Astrocyte (in vitro differentiated cells and primary cell): ENCODE results near the gene CCDC141. TPM values are rescaled to one million over a fixed set of nuclear protein-coding genes. Genes with fewer than 3 reads are reported as not detected.

Experiments used
- DNase-seq: peaks from one replicate; pipeline ENCODE4 v3.0.0-alpha.2; 2010; ENCODE audit warnings: low read depth
- FAIRE-seq: peaks from 2 replicates; lab custom pipeline; 2011; peaks lifted over from hg19 to GRCh38; lab: Jason Lieb, UNC
- H2AFZ ChIP-seq: 2 replicates; pipeline ENCODE4 v1.6.0; 2012; ENCODE audit warnings: low read depth, low read length, inconsistent platforms
- H3K27ac ChIP-seq: 2 replicates; pipeline ENCODE4 v1.5.1; 2011; ENCODE audit warnings: low read depth, low read length, inconsistent platforms
- H3K27me3 ChIP-seq: 2 replicates; pipeline ENCODE4 v1.6.0; 2011; ENCODE audit warnings: low read length, inconsistent platforms; ENCODE audit not compliant: insufficient read depth
- H3K36me3 ChIP-seq: 2 replicates; pipeline ENCODE4 v1.5.1; 2011; ENCODE audit warnings: low read length, inconsistent platforms; ENCODE audit not compliant: insufficient read depth
- H3K4me1 ChIP-seq: 2 replicates; pipeline ENCODE4 v1.5.1; 2011; ENCODE audit warnings: low read length, inconsistent platforms; ENCODE audit not compliant: insufficient read depth
- H3K4me2 ChIP-seq: 2 replicates; pipeline ENCODE4 v1.6.0; 2012; ENCODE audit warnings: low read length, inconsistent platforms
- H3K4me3 ChIP-seq: 2 replicates; pipeline ENCODE4 v1.5.1; 2011; ENCODE audit warnings: low read depth, mild to moderate bottlenecking, low read length, inconsistent platforms; ENCODE audit not compliant: insufficient read depth
- H3K79me2 ChIP-seq: 2 replicates; pipeline ENCODE4 v1.6.0; 2012; ENCODE audit warnings: mild to moderate bottlenecking, low read length, inconsistent platforms; ENCODE audit not compliant: insufficient read depth
- H3K9ac ChIP-seq: 2 replicates; pipeline ENCODE4 v1.6.0; 2012; ENCODE audit warnings: mild to moderate bottlenecking, low read length, inconsistent platforms
- H3K9me3 ChIP-seq: 2 replicates; pipeline ENCODE4 v1.5.1; 2012; ENCODE audit warnings: low read depth, mild to moderate bottlenecking, low read length, inconsistent platforms; ENCODE audit not compliant: insufficient read depth
- H4K20me1 ChIP-seq: 2 replicates; pipeline ENCODE4 v1.6.0; 2012; ENCODE audit warnings: low read length, inconsistent platforms; ENCODE audit not compliant: insufficient read depth
- H3K27ac Mint-ChIP-seq: one replicate; pipeline ENCODE4 v1.8.0; 2021; ENCODE audit warnings: mild to moderate bottlenecking, mixed read lengths; ENCODE audit not compliant: unreplicated experiment
- H3K27me3 Mint-ChIP-seq: one replicate; pipeline ENCODE4 v1.8.0; 2021; ENCODE audit warnings: low read depth, mixed read lengths; ENCODE audit not compliant: unreplicated experiment
- H3K36me3 Mint-ChIP-seq: one replicate; pipeline ENCODE4 v1.8.0; 2021; ENCODE audit warnings: low read depth, mixed read lengths; ENCODE audit not compliant: unreplicated experiment
- H3K4me1 Mint-ChIP-seq: one replicate; pipeline ENCODE4 v1.8.0; 2021; ENCODE audit warnings: low read depth, mixed read lengths; ENCODE audit not compliant: unreplicated experiment
- H3K4me3 Mint-ChIP-seq: one replicate; pipeline ENCODE4 v1.8.0; 2021; ENCODE audit warnings: mild to moderate bottlenecking, moderate library complexity, mixed read lengths; ENCODE audit not compliant: unreplicated experiment
- H3K9me3 Mint-ChIP-seq: one replicate; pipeline ENCODE4 v1.8.0; 2021; ENCODE audit warnings: mild to moderate bottlenecking, mixed read lengths; ENCODE audit not compliant: unreplicated experiment
- EZH2 ChIP-seq: IDR thresholded peaks from 2 replicates; pipeline ENCODE4 v1.6.1; 2012; ENCODE audit warnings: mild to moderate bottlenecking, low read length, inconsistent platforms; ENCODE audit not compliant: insufficient read depth
- total RNA-seq: library from RNA; stranded (reverse); gene quantifications from 2 replicates; pipeline ENCODE4 v1.2.1, GENCODE V29; 2021
- TF ChIP-seq, protein P1 (sequence below): IDR thresholded peaks from 2 replicates; pipeline ENCODE4 v1.5.1; 2011; ENCODE audit warnings: low read depth, mild to moderate bottlenecking, inconsistent platforms, low read length, moderate library complexity; ENCODE audit not compliant: insufficient read depth

CCDC141 gene
- total RNA-seq, 1 donor from 2014 or later = 0.18 TPM

DNA sequence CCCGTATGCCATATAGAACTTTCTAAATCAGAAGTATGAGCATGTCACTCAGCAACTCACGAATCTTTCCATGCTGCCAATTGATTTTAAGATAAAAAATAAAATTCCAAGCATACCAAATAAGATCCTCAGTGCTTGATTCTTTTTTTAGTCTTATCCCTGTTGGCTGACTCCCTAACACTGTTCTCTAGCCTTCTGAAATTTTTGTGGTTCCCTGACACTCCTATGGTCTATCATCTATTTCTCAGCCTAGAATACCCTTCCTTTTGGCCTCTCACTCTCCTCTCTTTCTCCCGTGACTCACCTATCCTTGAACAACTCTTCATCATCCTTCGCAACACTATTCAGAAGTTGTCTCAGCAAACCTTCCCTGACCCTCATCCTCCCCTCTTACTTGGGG is 50.5 kb downstream of the CCDC141 start:
- H3K27ac Mint-ChIP-seq = no peak overlapping the region
- H2AFZ ChIP-seq = no peak overlapping the region
- H3K4me1 Mint-ChIP-seq = no peaks in the 10 kb centered on the region

DNA sequence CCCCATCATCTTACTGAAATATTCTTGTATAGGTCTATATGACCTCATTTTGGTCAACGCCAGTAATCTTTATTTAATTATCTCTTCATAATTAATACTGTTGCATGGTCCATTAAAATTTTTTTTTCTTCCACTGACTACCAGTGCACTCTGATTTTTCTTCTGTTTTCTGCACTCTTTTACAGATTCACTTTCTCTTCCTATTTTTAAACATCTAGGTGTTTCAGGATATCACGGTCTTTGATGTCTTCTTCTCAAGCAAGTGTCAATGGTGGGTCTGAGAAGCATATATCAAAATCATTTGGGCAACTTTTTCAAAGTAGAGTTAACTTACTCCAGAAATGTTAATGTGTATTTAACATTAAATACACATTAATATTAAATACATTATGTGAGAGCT is 51.4 kb downstream of the CCDC141 start:
- DNase-seq = no peak
- no peak overlapping the region for H2AFZ ChIP-seq
- H3K4me1 ChIP-seq = no peaks in the 10 kb centered on the region
- no peak overlapping the region for H3K9ac ChIP-seq
- H3K9me3 Mint-ChIP-seq = peaks cover 4% of the 10 kb centered on the region
- no peak for TF ChIP-seq EZH2
- TF ChIP-seq, protein P1, sequence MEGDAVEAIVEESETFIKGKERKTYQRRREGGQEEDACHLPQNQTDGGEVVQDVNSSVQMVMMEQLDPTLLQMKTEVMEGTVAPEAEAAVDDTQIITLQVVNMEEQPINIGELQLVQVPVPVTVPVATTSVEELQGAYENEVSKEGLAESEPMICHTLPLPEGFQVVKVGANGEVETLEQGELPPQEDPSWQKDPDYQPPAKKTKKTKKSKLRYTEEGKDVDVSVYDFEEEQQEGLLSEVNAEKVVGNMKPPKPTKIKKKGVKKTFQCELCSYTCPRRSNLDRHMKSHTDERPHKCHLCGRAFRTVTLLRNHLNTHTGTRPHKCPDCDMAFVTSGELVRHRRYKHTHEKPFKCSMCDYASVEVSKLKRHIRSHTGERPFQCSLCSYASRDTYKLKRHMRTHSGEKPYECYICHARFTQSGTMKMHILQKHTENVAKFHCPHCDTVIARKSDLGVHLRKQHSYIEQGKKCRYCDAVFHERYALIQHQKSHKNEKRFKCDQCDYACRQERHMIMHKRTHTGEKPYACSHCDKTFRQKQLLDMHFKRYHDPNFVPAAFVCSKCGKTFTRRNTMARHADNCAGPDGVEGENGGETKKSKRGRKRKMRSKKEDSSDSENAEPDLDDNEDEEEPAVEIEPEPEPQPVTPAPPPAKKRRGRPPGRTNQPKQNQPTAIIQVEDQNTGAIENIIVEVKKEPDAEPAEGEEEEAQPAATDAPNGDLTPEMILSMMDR = no peak
- no peaks in the 10 kb centered on the region for H4K20me1 ChIP-seq
- H3K9me3 ChIP-seq = no peaks in the 10 kb centered on the region
- no peaks in the 10 kb centered on the region for H3K4me1 Mint-ChIP-seq
- H3K79me2 ChIP-seq = no peaks in the 10 kb centered on the region
- H3K4me2 ChIP-seq = no peak overlapping the region
- H3K36me3 Mint-ChIP-seq = no peaks in the 10 kb centered on the region
- FAIRE-seq = no peak
- no peak overlapping the region for H3K27ac Mint-ChIP-seq
- H3K36me3 ChIP-seq = no peaks in the 10 kb centered on the region
- no peaks in the 10 kb centered on the region for H3K27me3 ChIP-seq
- no peak overlapping the region for H3K27ac ChIP-seq
- H3K4me3 Mint-ChIP-seq = no peak overlapping the region
- no peaks in the 10 kb centered on the region for H3K27me3 Mint-ChIP-seq
- H3K4me3 ChIP-seq = no peak overlapping the region

More for the DNA sequence above, 50.5 kb downstream of the CCDC141 start:
- TF ChIP-seq, protein P1 = no peak
- TF ChIP-seq EZH2 = no peak
- Histone ChIP-seq H3K79me2 (no peaks in the 10 kb centered on the region), H3K4me3 (no peak overlapping the region), H3K9me3 (no peaks in the 10 kb centered on the region), H3K27me3 (no peaks in the 10 kb centered on the region), H3K36me3 (no peaks in the 10 kb centered on the region), H3K27ac (no peak overlapping the region), H4K20me1 (no peaks in the 10 kb centered on the region), H3K4me2 (no peak overlapping the region), H3K9ac (no peak overlapping the region), H3K4me1 (no peaks in the 10 kb centered on the region)
- FAIRE-seq = no peak
- Mint-ChIP-seq H3K36me3 (no peaks in the 10 kb centered on the region), H3K4me3 (no peak overlapping the region), H3K9me3 (no peaks in the 10 kb centered on the region), H3K27me3 (no peaks in the 10 kb centered on the region)
- no peak for DNase-seq

DNA sequence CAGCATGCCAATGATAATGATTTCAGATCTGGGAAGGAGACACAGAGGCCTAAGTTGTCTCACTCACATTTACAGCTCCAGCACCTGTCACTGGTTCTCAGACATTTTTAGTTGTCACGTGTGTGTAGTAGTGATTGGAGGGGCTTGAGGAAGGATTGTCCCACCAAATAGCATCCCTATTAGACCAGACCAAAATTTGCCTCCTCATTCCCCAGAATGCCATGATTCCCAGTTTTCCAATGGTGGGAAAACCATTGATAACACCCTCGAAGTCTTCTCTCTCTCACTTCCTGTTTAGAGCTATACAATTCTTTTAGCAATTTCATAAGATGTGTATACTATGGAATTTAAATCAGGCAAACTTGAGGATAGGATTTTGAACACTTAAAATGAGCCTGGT is 52.5 kb downstream of the CCDC141 start:
- no peak for FAIRE-seq
- H3K27ac Mint-ChIP-seq = no peak overlapping the region
- no peaks in the 10 kb centered on the region for H3K36me3 Mint-ChIP-seq
- H3K27ac ChIP-seq = no peak overlapping the region
- H3K9ac ChIP-seq = no peak overlapping the region
- no peaks in the 10 kb centered on the region for H3K4me1 ChIP-seq
- H3K9me3 ChIP-seq = no peaks in the 10 kb centered on the region
- no peaks in the 10 kb centered on the region for H4K20me1 ChIP-seq
- no peak for DNase-seq
- no peak overlapping the region for H2AFZ ChIP-seq
- H3K4me2 ChIP-seq = no peak overlapping the region
- TF ChIP-seq, protein P1 = no peak
- no peak for TF ChIP-seq EZH2
- H3K4me1 Mint-ChIP-seq = no peaks in the 10 kb centered on the region
- H3K36me3 ChIP-seq = no peaks in the 10 kb centered on the region
- no peak overlapping the region for H3K4me3 Mint-ChIP-seq
- H3K27me3 ChIP-seq = no peaks in the 10 kb centered on the region
- no peaks in the 10 kb centered on the region for H3K27me3 Mint-ChIP-seq
- H3K9me3 Mint-ChIP-seq = peaks cover 4% of the 10 kb centered on the region
- no peak overlapping the region for H3K4me3 ChIP-seq
- H3K79me2 ChIP-seq = no peaks in the 10 kb centered on the region
